M059J (cell line): ENCODE results near the gene ACBD6. TPM values are rescaled to one million over a fixed set of nuclear protein-coding genes. Genes with fewer than 3 reads are reported as not detected.
"Not testable (repeated sequence)": the region's sequence is repeated elsewhere in the genome, so short reads cannot be mapped to it uniquely, and the experiment has no call there.

Experiments used
- DNase-seq: peaks from one replicate; pipeline ENCODE4 v3.0.0-alpha.2; 2012; ENCODE audit warnings: low read depth
- total RNA-seq: library from RNA; depleted of rRNA; stranded (reverse); fragments of >200 nt; shearing (Covaris generic); gene quantifications from 2 replicates; pipeline ENCODE4 v1.2.3, GENCODE V29; 2014

Gene ACBD6
- total RNA-seq, 1 experiment from 2014 or later, result 76.2 TPM

DNA sequence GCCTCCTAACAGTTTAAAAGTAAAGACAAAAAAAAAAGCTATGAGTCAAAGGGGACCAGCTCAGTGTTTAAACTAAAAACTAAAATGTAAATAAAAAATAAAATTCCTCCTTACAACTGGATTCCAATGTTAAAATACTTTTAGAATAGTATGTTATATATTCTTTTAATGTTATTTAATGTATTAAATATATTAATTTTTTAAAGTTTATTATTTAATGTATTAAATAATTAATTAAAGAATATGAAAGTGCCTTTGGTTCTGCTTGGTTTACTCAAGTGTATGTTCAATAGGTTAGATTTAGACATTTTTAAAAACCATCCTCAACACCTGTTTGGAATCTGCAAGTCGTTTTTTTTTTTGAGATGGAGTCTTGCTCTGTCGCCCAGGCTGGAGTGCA is 13.1 kb downstream of the ACBD6 start:
- DNase-seq, result no peak

DNA sequence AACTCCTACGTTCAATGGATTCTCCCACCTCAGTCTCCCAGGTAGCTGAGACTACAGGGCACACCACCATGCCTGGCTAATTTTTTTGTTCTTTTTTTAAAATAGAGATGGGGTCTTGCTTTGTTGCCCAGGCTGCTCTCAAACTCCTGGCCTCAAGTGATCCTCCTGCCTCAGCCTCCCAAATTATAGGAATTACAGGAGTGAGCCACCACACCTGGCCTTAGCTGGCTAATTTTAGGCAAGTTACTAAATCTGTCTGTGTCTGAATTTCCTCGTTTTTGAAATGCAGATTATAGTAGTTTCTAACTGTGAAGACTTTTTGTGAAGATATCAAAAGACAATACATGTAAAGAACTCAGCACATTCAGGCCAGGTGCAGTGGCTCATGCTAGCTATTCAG is 13.7 kb downstream of the ACBD6 start:
- no peak for DNase-seq

DNA sequence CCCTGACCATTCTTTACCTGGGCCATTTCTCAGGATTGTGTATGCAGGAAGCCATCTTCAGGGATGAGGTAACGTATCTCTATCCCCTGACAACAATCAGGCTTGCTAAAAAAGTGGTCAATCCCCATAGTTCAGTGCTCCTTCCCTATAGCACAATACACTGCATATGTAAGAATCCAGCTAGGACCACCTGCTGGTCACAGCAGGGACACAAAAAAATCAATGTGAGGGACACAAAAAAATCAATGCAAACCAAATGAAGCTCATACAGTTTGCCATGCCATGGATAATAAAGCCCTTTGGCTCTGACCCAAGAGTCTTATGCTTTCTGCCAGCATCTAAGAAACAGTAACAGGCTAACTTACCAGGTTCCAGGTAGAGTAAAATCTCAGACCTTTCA is 16.3 kb downstream of the ACBD6 start:
- no peak for DNase-seq

DNA sequence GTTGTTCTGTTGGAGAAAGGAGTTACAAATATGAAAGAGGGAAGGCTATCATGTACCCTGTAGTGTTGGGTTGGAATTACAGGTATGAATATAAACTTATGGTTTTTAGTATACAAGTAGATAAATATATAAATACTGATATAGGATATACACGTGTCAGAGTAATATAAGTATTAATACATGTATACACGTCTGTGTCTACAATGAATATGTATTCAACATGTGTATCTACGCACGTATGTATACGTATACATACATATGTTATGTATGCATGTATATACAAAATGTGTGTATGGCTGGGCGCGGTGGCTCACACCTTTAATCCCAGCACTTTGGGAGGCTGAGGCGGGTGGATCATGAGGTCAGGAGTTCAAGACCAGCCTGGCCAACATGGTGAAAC is 17.9 kb downstream of the ACBD6 start:
- DNase-seq, result no peak

DNA sequence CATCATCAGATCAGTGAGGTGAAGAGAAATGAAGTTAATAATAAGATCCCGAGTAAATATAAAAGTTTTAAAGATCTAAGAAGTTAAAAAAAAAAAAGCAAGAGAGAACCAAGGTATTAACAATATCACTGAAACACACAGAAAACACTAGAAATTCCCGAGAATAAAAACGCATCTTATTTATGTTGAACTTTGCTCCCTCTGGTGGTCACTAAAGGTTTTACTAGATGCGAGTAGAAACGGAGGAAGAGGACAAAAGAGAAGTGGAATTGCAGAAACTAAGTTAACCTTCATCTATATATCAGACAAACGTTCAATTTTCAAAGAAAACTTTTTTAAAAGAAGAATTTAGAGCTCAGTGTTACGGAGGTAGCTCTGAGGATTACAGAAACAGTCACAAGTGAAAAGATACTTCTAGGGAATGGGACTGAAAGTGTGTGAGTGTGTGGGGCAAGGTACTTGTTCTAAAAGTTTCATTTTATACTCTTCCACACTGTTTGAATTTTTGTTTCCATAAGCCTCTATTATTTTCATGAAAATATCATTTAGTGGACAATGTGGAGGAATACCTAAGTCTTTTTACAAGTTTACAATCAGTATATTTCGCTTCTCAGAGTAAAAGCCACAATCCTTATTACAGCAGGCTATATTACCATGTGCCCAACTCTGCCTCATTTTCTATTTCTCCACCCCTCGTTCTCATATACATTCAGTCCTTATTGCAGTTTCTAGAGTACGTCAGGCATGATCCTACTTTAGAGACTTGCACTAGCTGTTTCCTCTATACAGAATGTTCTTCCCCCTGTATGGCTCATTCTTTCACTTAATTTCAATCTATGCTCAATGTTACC is 19.7 kb downstream of the ACBD6 start:
- peak; percentile 61 for DNase-seq

DNA sequence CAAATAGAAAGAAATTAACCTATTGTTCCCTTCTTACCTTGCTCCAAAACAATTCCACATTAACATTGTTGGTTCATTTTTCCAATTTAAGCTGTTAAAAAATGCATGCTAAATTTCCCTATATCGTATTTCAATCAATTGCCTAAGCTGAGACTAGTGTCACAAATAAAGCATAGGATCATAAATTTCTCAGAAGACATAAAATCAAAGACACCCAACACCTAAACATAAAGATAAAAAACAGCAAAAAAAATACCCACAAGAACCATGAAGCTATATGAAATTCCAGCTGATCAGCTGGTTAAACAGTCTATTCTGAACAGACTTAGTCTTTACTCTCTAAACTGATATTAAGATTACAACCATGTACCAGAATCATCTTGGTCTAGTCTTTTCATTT is 32.3 kb downstream of the ACBD6 start:
- no peak for DNase-seq

DNA sequence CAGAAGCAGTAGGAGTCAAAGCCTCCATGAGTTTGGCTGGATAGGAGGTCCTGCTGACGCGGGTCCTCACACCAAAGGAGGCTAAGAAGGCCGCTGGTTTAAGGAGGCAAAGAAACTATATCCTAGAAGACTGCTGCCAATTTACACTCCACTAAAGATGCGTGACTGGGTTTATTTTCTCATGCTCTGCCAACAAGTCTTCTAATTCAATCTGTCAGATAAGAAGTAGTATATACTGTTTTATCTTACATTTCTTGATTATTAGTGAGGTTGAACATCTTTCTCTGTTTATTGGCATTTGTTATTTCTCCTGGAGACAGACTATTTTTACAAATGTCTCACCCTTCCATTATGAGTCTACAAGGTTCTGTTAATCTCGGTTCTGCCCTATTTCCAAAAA is 34.1 kb downstream of the ACBD6 start:
- DNase-seq, result no peak

DNA sequence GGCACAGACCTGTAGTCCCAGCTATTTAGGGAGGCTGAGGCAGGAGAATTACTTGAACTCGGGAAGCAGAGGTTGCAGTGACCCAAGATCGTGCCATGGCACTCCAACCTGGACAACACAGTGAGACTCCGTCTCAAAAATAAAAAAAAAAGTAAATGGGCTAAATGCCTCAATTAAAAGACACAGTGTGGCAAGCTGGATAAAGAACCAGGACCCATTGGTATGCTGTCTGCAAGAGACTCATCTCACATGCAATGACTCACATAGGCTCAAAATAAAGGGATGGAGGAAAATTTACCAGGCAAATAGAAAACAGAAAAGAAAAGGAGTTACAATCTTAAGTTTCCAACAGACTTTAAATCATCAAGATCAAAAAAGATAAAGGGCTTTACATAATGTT is 40.3 kb downstream of the ACBD6 start:
- peak; percentile 16 for DNase-seq

DNA sequence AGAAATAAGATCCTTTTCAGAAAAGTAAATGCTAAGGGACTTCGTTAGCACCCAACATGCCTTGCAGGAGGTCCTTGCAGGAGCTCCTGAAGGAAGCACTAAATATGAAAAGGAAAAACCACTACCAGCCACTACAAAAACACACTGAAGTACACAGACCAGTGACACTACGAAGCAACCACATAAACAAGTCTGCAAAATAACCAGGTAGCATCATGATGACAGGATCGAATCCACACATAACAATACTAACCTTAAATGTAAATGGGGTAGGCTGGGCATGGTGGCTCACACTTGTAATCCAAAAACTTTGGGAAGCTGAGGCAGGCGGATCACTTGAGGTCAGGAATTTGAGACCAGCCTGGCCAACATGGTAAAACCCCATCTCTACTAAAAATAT is 40.7 kb downstream of the ACBD6 start:
- DNase-seq, result not testable (repeated sequence)

DNA sequence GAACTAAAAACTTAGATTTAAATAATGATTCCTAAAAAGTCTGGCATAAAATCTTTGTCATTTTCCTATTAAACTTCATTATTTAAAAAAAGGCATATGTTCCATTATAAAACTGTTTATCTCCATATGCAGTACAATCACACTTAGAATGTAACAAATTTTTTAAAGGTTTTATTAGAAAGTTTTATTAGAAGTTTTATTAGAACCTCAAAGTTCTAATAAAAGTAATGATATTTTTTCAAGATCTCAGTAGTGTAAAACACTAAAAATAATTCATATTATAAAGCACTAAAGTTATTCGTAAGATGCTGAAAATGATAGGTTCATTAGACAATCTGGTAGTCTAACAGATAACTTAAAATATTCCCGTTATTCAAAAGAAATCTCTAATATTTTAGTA is 43.6 kb downstream of the ACBD6 start:
- DNase-seq, result no peak

DNA sequence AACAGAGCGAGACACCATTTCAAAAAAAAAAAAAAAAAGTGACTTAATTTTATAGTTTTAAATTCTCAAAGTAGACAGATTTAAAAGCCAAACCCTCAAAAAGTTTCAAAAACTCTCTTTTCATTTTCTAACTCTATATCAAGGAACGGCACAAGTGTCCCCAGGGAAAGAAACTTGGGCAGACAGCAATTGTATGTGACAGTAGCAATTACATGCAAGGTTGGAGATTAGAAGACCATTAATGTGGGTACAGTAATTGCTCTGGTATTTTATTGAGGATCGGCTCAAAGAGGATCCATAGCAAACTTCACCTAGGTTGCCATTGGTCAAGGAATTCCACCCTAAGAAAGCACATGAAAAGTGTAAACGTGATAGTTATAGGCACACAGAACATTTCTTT is 46.2 kb downstream of the ACBD6 start:
- DNase-seq, result peak; percentile 33

DNA sequence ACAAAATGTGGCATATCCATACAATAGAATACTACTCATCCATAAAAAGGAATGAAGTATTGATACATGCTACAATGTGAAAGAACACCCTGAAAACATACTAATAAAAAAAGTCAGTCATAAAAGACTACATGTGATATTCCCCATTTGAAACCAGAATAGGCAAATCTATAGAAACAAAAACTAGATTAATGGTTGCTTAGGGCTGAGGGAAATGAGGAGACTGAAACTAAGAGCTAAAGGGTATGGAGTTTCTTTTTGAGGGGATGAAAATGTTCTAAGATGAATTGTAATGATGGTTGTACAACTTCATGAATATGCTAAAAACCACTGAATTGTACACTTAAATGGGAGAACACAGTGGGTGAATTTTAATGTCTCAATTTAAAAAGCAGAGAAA is 50.9 kb downstream of the ACBD6 start:
- DNase-seq, result no peak

DNA sequence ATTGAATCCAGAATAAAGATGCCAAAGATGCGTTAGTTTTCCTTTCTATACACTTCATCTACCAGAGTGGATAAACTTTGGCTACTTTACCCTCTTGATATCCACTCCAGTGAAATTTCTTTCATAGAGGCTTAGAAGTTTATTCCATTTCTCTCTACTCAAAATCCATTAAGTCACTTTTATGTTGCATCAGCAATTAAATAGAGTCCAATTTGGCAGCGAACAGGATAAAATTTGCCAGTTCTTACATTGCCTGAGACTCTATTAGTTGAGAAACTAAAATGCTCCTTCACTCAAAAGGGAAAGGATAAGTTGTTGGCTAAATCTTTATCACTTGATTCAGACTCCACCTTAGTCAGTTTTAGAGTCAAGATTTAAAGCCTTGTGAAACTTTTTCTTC is 57.9 kb downstream of the ACBD6 start:
- DNase-seq, result no peak

DNA sequence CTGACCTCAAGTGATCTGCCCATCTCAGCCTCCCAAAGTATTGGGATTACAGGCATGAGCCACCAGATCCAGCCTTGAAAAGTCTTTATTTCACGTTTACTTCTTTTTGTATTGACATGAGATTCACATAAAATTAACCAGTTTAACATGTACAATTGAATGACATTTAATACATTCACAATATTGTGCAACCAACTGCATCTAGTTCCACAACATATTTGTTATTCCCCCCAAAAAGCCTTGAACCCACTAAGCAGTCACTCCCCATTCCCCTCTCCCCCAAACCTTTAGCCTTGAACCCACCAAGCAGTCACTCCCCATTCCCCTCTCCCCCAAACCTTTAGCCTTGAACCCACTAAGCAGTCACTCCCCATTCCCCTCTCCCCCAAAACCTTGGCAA is 62.0 kb downstream of the ACBD6 start:
- no peak for DNase-seq

DNA sequence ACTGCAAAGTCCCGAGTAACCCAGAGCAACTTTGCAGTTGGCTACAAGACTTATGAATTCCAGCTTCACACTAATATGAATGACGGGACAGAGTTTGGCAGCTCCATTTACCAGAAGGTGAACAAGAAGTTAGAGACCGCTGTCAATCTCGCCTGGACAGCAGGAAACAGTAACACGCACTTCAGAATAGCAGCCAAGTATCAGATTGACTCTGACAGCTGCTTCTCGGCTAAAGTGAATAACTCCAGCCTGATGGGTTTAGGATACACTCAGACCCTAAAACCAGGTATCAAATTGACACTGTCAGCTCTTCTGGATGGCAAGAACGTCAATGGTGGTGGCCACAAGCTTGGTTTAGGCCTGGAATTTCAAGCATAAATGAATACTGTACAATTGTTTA is 66.8 kb downstream of the ACBD6 start:
- no peak for DNase-seq

DNA sequence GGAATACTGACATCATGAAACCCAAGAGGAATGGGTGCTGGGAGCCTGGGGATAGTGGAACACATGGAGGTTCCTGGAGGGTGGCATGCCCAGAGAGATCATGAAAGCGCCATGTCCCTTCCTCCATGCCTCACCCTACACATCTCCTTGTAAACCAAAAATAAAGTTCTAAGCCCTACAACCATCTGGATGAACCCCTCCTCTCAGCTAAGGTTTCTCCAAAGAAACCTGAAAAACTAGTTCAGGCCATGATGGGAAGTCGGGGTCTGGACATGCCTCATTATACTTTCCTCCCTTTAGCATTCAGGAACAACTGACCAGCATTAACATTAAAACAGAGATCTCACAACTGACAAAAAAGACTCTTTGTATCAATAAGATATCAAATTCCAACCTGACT is 68.5 kb downstream of the ACBD6 start:
- DNase-seq, result no peak

DNA sequence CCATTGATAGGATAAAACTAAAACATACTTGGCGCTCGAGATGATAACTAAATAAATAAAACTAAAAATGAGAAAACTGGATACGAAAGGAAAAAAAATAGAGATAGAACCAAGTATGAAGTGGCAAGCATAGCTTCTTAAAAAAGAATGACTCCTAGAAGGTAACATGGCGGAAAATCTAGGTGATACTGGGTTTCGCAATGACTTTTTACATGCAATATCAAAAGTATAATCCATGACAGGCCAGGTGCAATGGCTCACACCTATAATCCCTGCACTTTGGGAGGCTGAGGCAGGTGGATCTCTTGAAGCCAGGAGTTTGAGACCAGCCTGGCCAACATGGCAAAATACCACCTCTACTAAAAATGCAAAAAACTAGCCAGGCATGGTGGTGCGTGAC is 70.7 kb downstream of the ACBD6 start:
- DNase-seq, result no peak

DNA sequence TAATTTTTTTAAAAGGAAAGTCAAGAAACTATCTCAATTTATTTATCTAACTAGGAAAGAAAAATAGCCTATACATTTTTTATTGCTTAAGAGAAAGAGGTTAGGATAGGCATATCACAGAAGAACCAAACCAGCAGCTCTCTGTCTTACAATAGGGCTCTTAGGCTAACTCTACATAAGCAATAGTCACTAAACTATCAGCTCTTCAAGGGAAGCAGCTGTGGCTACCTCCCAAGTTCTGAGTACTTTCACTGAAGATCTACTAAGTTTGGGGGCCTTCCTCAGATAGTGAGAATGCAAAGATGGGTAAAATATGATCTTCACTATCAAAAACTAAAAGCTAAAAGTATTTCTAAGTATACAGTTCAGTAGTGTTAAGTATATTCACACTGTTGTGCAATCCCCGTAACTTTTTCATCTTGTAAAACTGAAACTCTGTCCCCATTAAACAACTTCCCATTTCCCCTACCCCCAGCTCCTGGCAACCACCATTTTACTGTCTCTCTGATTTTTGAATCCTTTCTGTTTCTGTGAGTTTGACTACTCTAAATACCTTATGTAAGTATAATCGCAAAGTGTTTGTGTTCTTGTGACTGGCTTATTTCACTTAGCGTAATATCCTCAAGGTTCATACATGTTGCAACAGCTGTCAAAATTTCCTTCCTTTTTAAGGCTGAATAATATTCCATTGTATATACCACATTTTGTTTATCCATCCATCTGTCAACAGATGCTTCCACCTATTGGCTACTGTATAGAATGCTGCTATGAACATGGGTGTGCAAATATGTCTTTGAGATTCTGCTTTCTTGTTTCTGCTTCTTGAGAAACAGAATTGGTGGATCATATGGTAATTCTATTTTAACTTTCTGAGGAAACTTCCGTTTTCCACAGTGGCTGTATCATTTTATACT is 73.3 kb downstream of the ACBD6 start:
- no peak for DNase-seq

DNA sequence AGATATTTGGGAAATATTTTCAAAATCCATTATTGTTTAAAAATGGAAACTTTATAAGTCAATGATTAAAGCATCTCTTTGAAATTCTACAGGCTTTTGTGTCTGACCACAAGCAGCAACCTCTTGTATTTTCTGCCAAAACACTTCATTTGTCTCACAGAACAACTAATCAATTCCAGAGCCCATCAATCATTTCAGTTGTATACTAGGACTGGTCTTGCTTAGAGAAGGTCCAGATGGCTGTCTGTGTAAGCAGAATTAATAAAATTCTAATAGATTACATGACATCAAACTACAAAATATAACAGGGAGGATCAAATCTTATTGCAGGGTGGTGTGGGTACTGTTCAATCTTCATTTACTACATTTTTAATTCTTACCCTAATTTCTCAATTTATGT is 76.4 kb downstream of the ACBD6 start:
- no peak for DNase-seq

DNA sequence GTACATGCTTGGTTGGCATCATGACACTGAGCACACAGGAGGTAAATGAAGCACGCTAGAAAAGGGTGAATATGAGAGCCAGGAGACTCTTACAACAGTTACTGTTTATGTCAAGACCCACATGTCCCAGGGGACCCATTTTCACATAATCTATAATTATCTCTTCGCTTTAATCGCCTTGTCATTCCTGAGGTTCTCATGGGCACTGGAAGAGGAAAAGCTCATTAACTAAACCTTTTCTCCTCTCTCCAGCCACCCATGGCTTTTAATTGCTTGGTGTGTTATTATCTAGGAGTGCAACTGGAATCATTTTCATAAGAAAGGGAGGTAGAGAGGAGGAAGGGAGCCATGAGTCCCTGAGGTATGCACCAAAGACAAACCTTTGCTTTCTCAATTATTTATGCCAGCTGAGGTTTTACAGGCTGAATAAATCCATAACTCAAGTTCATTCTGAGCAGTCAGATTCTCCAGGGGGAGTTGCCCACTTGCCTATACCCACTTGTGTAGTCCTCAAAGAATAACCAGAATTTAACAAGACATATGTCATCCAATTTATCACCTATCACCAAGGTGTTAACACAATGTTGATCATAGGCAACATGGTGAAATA is 77.4 kb downstream of the ACBD6 start:
- no peak for DNase-seq

DNA sequence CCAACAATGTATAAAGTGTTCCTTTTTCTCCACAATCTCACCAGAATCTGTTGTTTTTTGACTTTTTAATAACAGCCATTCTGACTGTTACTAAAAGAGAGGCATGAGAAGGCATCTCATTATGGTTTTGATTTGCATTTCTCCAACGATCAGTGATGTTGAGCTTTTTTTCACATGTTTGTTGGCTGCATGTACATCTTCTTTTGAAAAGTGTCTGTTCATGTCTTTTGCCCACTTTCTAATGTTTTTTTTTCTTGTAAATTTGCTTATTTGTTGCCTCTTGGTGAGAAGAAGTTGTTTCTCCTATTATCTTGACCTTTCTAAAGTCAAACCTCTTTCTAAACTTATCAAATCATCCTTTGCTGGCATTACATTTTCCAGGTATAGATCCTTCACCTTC is 80.8 kb downstream of the ACBD6 start:
- DNase-seq, result no peak

DNA sequence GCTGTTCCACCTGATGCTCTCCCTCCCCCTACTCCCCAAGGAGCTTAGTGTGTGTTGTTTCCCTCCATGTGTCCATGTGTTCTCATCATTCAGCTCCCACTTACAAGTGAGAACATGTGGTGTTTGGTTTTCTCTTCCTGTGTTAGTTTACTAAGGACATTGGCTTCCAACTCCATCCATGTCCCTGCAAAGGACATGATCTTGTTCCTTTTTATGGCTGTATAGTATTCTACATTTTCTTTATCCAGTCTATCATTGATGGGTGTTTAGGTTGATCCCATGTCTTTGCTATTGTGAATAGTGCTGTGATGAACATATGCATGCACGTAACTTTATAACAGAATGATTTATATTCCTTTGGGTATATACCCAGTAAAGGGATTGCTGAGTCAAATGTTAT is 81.2 kb downstream of the ACBD6 start:
- DNase-seq, result not testable (repeated sequence)
